ENCODE measurements around the gene WASF2. TPM values are rescaled to one million over a fixed set of nuclear protein-coding genes. Genes with fewer than 3 reads are reported as not detected.

Gene WASF2
- total and polyA plus RNA-seq, 2 of the 13 experiments (the other 11 are each of a cell fraction or from before 2014, with no cell fraction given), result 10.4 to 27.7 TPM

GRCh38 chr1:27361044-27361402 lies 128.9 kb downstream of the WASF2 start:
- no peak for DNase-seq (ENCODE audit: low spot score)
- no TSS peak for BruUV-seq (replicated peaks)
- H3K4me1 ChIP-seq (ENCODE audit: insufficient read depth, low read length), result peaks cover 22% of the 10 kb centered on the region
- no peak overlapping the region for H3K9ac ChIP-seq (ENCODE audit: insufficient read depth, low read depth, low read length)
- H3K4me3 ChIP-seq (replicated peaks in 1 of 3; ENCODE audit: insufficient read depth in 1 of 3, low read depth in 2 of 3, low read length in 3 of 3), result no peak overlapping the region
- H3K27ac ChIP-seq (ENCODE audit: extremely low read length, insufficient read depth, low read length), result no peak overlapping the region
- H3K36me3 ChIP-seq (replicated peaks in 1 of 2; ENCODE audit: control insufficient read depth in 1 of 2, insufficient read depth in 2 of 2, low read length in 2 of 2), result 0 out of 5 replicates have a peak, but pooled peaks cover 0 to 2% of the 10 kb centered on the region in 2 experiments
- POLR2A ChIA-PET, result no interaction called here
- H4K20me1 ChIP-seq (ENCODE audit: insufficient read depth, low read length), result no peaks in the 10 kb centered on the region
- H3K27me3 ChIP-seq (ENCODE audit: control insufficient read depth in 1 of 2, insufficient read depth in 2 of 2, low read length in 2 of 2), result no peaks in the 10 kb centered on the region
- ATAC-seq, result no peak
- no peaks in the 10 kb centered on the region for H3K9me3 ChIP-seq (ENCODE audit: low read length)
- intact Hi-C loops (cut with micrococcal nuclease; ENCODE audit: unreplicated experiment) (no loop called here), in situ Hi-C loops (cut with HindIII; ENCODE audit: extremely low pct_ligation_motif_present, low pct_unique_long_range_greater_than_20kb) (no loop called here)
- CTCF ChIA-PET (ENCODE audit: low intra/inter-chr PET ratio, low total read pairs), result no interaction called here
- H2AFZ ChIP-seq (ENCODE audit: low read length), result no peak overlapping the region
- H3K4me2 ChIP-seq (ENCODE audit: low read depth, low read length), result no peak overlapping the region
- FAIRE-seq, result no peak
- 92% methylated on average over 20 of the region's 21 CpGs for WGBS (ENCODE audit: low lambda C conversion rate)
- no peaks in the 10 kb centered on the region for H3K79me2 ChIP-seq (ENCODE audit: insufficient read depth, low read length)
- TF ChIP-seq ATF1 (CRISPR knock-in tag; IDR thresholded peaks at IDR 0.05) (no peak), ZNF503 (CRISPR knock-in tag; IDR thresholded peaks at IDR 0.05) (no peak), ZNF12 (CRISPR knock-in tag; IDR thresholded peaks at IDR 0.05) (no peak), ZNF629 (CRISPR knock-in tag; conservative IDR thresholded peaks at IDR 0.05) (no peak), ZBTB42 (CRISPR knock-in tag; IDR thresholded peaks at IDR 0.05) (no peak), WIZ (CRISPR knock-in tag; IDR thresholded peaks at IDR 0.05) (no peak), ATF7 (IDR thresholded peaks at IDR 0.05) (no peak), ATF7 (CRISPR knock-in tag; IDR thresholded peaks at IDR 0.05) (no peak), HES4 (CRISPR knock-in tag; IDR thresholded peaks at IDR 0.05; ENCODE audit: borderline replicate concordance) (no peak), CENPX (CRISPR knock-in tag; IDR thresholded peaks at IDR 0.05) (no peak), CC2D1A (CRISPR knock-in tag; IDR thresholded peaks at IDR 0.05) (no peak), RCOR2 (CRISPR knock-in tag; IDR thresholded peaks at IDR 0.05) (no peak), ZNF570 (CRISPR knock-in tag; IDR thresholded peaks at IDR 0.05; ENCODE audit: borderline replicate concordance) (no peak), PRDM10 (CRISPR knock-in tag; IDR thresholded peaks at IDR 0.05; ENCODE audit: low read depth) (no peak), ZNF317 (CRISPR knock-in tag; IDR thresholded peaks at IDR 0.05) (no peak), ZBTB37 (CRISPR knock-in tag; IDR thresholded peaks at IDR 0.05) (no peak), ZNF414 (CRISPR knock-in tag; IDR thresholded peaks at IDR 0.05) (no peak)
